GM12875 (cell line): Measurements from ENCODE around the gene HOXD10.

Experiments used
- H3K4me3 ChIP-seq: one replicate; pipeline ENCODE4 v1.5.1; 2011; ENCODE audit warnings: low read depth, low read length, control low read depth
- CTCF ChIP-seq: IDR thresholded peaks from 2 replicates; pipeline ENCODE4 v1.5.1; 2011; ENCODE audit warnings: low read depth, mild to moderate bottlenecking, control low read depth, inconsistent platforms, low read length, moderate library complexity, borderline replicate concordance; ENCODE audit not compliant: insufficient read depth

HOXD10 gene

GRCh38 chr2:176093898-176094249 lies 22.7 kb upstream of the HOXD10 start:
- H3K4me3 ChIP-seq = no peak overlapping the region
- no peak for TF ChIP-seq CTCF

- no peak for TF ChIP-seq CTCF
- no peak overlapping the region for H3K4me3 ChIP-seq
Observed at GRCh38 chr2:176094349-176094748, 22.2 kb upstream of the HOXD10 start.

- no peak for TF ChIP-seq CTCF
- H3K4me3 ChIP-seq = no peak overlapping the region
Observed at GRCh38 chr2:176095421-176095820, 21.2 kb upstream of the HOXD10 start.

- TF ChIP-seq CTCF = no peak
- H3K4me3 ChIP-seq = no peak overlapping the region
Observed at GRCh38 chr2:176096243-176096985, 20.2 kb upstream of the HOXD10 start.

GRCh38 chr2:176096986-176097819 lies 19.4 kb upstream of the HOXD10 start:
- peak overlapping the region; percentile 50 for H3K4me3 ChIP-seq
- peak; percentile 93 for TF ChIP-seq CTCF

GRCh38 chr2:176097820-176098365 lies 18.7 kb upstream of the HOXD10 start:
- no peak for TF ChIP-seq CTCF
- no peak overlapping the region for H3K4me3 ChIP-seq
